Measurements from ENCODE around the gene CLEC18A. TPM values are rescaled to one million over a fixed set of nuclear protein-coding genes. Genes with fewer than 3 reads are reported as not detected.
"Not testable (repeated sequence)": the region's sequence is repeated elsewhere in the genome, so short reads cannot be mapped to it uniquely, and the experiment has no call there.

The CLEC18A gene
- total RNA-seq (2021) (6.1 and 7.6 TPM in 2 replicates), Bru-seq, nascent RNA (percentile 39 among the genes with signal in this experiment), BruChase-seq, experiment 1, labeled RNA remaining after a 2-hour chase (percentile 41 among the genes with signal in this experiment), BruChase-seq, experiment 2, labeled RNA remaining after a 6-hour chase (percentile 59 among the genes with signal in this experiment)
- long read RNA-seq, result 0 reads

- H3K27me3 ChIP-seq (replicated peaks; ENCODE audit: insufficient read depth, low read depth, low read length, poor library complexity); H3K36me3 ChIP-seq (ENCODE audit: insufficient read depth, low read length, poor library complexity, severe bottlenecking); H3K4me3 ChIP-seq (ENCODE audit: low read depth, low read length, poor library complexity, severe bottlenecking); H3K4me1 ChIP-seq (ENCODE audit: insufficient read depth, low read length, poor library complexity, severe bottlenecking); CTCF ChIA-PET; intact Hi-C loops (cut with micrococcal nuclease; ENCODE audit: unreplicated experiment); H3K27ac ChIP-seq (ENCODE audit: low read depth, low read length, poor library complexity, severe bottlenecking); DNase-seq (ENCODE audit: low spot score); BruUV-seq (replicated peaks); H3K9me3 ChIP-seq (ENCODE audit: low read depth, low read length, poor library complexity, severe bottlenecking); POLR2A ChIA-PET (ENCODE audit: low non-redundant PET): not testable (repeated sequence)
Observed at GRCh38 chr16:69951017-69951671, at the start of gene CLEC18A. Gene CLEC18A (plus strand): TSS chr16:69951334. CDS start chr16:69951367, 33 bp downstream.

- POLR2A ChIA-PET (ENCODE audit: low non-redundant PET), result interaction anchor here (0.7 kb wide), 1 partner anchor 141 kb away, joined by 11 read pairs; no protein-coding TSS in a partner anchor
- intact Hi-C loops (cut with micrococcal nuclease; ENCODE audit: unreplicated experiment), result no loop called here
- BruUV-seq (replicated peaks), result no TSS peak
Observed at GRCh38 chr16:69903865-69904415, 47.2 kb upstream of the CLEC18A start.

GRCh38 chr16:69904495-69905170 lies 46.5 kb upstream of the CLEC18A start:
- no peak overlapping the region for H3K4me3 ChIP-seq (ENCODE audit: low read depth, low read length, poor library complexity, severe bottlenecking)
- no peaks in the 10 kb centered on the region for H3K9me3 ChIP-seq (ENCODE audit: low read depth, low read length, poor library complexity, severe bottlenecking)
- TF ChIP-seq EZH2 (IDR thresholded peaks at IDR 0.05; ENCODE audit: borderline replicate concordance, low read depth, low read length, poor library complexity, severe bottlenecking), result no peak
- no peak for TF ChIP-seq CTCF (conservative IDR thresholded peaks at IDR 0.05; ENCODE audit: low read depth, low read length)
- H3K27ac ChIP-seq (ENCODE audit: low read depth, low read length, poor library complexity, severe bottlenecking), result no peak overlapping the region
- CTCF ChIA-PET, result interaction anchor here (1.0 kb wide), 1 partner anchor 26 kb away, joined by 3 read pairs; no protein-coding TSS in a partner anchor
- intact Hi-C loops (cut with micrococcal nuclease; ENCODE audit: unreplicated experiment), result no loop called here
- H3K4me1 ChIP-seq (ENCODE audit: insufficient read depth, low read length, poor library complexity, severe bottlenecking), result no peaks in the 10 kb centered on the region
- BruUV-seq (replicated peaks), result no TSS peak
- no peaks in the 10 kb centered on the region for H3K27me3 ChIP-seq (replicated peaks; ENCODE audit: insufficient read depth, low read depth, low read length, poor library complexity)
- POLR2A ChIA-PET (ENCODE audit: low non-redundant PET), result no interaction called here
- no peaks in the 10 kb centered on the region for H3K36me3 ChIP-seq (ENCODE audit: insufficient read depth, low read length, poor library complexity, severe bottlenecking)
- no peak for DNase-seq (ENCODE audit: low spot score)

More at GRCh38 chr16:69903865-69904415, 47.2 kb upstream of the CLEC18A start:
- Histone ChIP-seq H3K9me3 (ENCODE audit: low read depth, low read length, poor library complexity, severe bottlenecking) (no peaks in the 10 kb centered on the region), H3K27me3 (replicated peaks; ENCODE audit: insufficient read depth, low read depth, low read length, poor library complexity) (no peaks in the 10 kb centered on the region), H3K27ac (ENCODE audit: low read depth, low read length, poor library complexity, severe bottlenecking) (no peak overlapping the region), H3K36me3 (ENCODE audit: insufficient read depth, low read length, poor library complexity, severe bottlenecking) (no peaks in the 10 kb centered on the region), H3K4me3 (ENCODE audit: low read depth, low read length, poor library complexity, severe bottlenecking) (no peak overlapping the region), H3K4me1 (ENCODE audit: insufficient read depth, low read length, poor library complexity, severe bottlenecking) (no peaks in the 10 kb centered on the region)
- CTCF ChIA-PET, result interaction anchor here (1.0 kb wide), 1 partner anchor 26 kb away, joined by 3 read pairs; no protein-coding TSS in a partner anchor
- no peak for TF ChIP-seq CTCF (conservative IDR thresholded peaks at IDR 0.05; ENCODE audit: low read depth, low read length)
- no peak for TF ChIP-seq EZH2 (IDR thresholded peaks at IDR 0.05; ENCODE audit: borderline replicate concordance, low read depth, low read length, poor library complexity, severe bottlenecking)
- no peak for DNase-seq (ENCODE audit: low spot score)
